NCI-H510A (cell line): ENCODE results near the gene GCK.
"Not testable (repeated sequence)": the region's sequence is repeated elsewhere in the genome, so short reads cannot be mapped to it uniquely, and the experiment has no call there.

Source experiments
- DNase-seq: peaks from one replicate; lab custom pipeline; 2025; lab: John Stamatoyannopoulos, UW

GCK gene

DNA sequence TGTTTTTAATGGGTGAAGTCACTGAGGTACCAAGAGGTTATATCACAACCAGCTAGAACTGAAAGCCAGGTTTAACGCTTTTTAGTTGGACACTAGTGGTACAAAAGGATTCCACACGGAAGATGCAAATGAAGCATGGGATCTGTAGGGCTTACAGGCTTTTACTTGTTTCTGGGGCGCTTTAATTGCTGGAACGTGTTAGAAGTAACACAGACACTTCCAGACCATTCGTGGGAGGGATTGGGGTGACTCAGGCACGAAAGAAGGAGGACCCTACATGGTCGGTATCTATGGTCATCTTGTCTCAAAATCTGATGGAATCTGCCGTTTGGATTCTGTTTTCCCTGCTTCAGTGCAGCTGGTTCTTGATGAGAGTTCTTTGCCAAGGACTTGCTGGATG lies 12.6 kb upstream of the GCK start:
- DNase-seq = no peak

DNA sequence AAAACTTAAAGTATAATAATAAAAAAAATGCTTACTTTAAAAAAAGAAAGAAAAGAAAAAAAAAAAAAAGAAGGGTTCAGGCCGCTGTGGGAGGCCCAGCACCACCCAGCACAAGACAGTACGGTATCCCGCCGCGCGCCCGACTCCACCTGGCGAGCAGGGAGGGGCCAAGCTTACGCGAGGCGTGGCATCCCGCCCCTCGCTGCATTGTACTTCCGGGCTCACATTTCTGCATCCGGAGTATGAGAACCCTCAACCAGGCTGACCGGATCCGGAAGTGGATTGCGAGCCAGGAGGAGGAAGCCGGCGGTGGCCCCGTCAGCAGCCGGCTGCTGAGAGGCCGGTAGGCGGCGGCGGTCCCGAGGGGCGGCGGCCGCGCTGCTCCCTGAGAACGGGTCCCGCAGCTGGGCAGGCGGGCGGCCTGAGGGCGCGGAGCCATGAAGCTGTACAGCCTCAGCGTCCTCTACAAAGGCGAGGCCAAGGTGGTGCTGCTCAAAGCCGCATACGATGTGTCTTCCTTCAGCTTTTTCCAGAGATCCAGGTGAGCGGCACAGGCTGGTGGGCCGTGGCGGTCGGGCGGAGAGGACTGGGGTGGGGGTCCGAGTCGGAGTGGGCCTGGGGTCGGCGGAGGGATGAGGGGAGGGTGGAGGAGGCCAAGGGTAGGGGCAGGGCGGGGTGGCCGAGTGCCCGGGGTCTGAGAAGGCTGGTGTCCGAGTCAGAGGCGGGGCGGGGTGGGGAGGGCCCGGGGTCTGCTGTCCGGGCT lies 11.6 kb upstream of the GCK start, which contains the start of gene YKT6:
Gene YKT6 (plus strand): TSS at position 280 of the 763 bp plus-strand sequence. CDS start 158 bp downstream, at position 438.
- DNase-seq = peak; percentile 96

DNA sequence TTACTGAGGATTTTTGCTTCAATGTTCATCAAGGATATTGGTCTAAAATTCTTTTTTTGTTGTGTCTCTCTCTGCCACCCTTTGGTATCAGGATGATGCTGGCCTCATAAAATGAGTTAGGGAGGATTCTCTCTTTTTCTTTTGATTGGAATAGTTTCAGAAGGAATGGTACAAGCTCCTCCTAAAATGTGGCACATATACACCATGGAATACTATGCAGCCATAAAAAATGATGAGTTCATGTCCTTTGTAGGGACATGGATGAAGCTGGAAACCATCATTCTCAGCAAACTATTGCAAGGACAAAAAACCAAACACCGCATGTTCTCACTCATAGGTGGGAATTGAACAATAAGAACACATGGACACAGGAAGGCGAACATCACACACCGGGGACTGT lies 10.9 kb upstream of the GCK start:
- DNase-seq = not testable (repeated sequence)

DNA sequence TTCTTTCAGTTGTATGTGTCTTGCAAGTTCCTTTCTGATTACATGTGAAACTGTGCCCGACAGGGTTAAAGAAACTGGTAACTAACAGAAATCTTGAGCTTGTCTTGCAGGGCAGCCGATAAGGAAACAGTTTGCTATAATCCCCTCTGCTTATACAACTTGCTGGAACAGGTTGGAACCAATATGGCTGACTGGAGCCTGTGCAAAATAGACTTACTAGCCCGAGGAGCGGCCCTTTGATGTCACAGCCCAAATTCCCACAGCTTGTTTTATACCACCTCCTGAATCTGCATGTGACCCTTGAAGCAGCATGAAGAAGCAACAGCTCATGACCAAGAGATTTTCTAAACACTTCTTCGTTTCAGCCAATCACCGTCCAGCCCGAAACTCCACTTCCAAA lies 8.2 kb upstream of the GCK start:
- DNase-seq = no peak

DNA sequence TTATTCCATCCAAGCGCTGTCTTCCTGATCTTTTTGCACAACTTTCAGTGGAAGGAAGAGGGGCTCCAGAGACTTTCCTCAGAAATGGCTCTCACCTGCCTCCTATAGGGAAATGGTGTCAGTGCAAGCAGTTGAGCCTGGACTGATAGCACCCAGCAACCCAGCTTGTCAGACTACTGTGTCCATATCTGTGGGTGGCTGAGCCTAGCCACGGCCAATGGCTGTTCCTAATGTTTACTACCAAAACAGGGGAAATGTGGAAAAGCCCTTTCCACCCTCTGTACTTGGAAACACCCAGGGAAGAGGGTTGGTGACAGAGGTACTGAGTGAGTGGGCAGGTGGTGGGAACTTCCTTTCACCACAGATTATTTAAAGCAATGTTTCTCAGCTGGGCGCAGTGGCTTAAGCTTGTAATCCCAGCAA lies 7.2 kb upstream of the GCK start:
- no peak for DNase-seq

DNA sequence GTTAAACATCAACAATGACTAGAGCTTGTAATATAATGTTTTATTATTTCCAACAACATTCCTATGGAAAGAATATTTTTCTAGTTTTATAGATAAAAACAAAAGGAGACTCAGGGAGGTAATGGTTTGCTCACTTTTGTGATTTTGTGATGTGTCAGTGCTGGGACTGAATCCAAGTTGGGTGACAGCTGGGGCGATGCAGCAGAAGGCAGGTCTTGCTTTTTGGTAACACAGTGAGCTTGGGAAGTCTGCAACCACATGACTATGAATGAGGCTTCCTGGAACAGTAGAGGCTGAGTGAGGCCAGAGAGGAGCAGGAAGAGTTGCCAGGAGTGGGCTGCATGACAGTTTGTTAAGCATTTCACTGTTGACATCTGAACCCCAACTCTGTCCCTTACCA lies 6.7 kb upstream of the GCK start:
- DNase-seq = no peak

DNA sequence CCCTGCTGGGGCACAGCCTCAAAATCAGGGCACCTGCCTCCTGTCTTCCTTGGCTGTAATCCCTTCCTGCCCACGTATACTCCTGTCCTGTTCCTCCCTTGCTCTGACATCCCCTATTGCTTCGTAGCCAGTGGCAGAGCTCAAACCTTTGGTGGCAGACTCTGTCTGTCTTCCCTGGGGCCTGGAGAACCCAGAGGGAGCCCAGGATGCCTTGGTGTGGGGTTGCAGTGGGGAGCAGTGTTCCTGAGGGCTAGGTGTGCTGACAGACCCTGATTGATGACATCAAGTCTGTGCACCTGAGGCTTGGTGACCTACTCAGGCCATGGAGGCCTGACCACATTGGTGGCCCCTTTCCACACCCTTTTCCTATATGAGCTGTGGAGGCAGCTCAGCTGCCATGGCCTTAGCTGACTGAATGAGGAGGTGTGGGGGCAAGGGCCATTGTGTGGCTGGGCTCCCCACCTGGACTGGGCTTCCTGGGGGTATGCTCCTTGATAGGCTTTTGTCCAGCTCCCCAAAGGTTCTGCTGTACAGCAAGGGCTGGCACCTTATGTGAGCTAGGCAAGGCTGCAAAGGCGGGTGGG lies 5.4 kb upstream of the GCK start:
- DNase-seq = no peak

DNA sequence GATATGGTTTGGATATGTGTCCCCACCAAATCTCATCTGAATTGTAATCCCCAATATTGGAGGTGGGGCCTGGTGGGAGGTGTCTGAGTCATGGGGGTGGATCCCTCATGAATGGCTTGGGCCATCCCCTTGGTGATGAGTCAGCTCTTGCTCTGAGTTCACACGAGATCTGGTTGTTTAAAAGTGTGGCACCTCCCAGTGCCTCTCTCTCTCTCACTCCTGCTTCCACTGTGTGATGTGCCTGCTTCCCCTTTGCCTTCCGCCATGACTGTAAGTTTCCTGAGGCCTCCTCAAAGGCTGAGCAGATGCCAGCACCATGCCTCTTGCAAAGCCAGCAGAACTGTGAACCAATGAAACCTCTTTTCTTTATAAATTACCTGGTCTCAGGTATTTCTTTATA lies 4.8 kb upstream of the GCK start:
- DNase-seq = no peak

DNA sequence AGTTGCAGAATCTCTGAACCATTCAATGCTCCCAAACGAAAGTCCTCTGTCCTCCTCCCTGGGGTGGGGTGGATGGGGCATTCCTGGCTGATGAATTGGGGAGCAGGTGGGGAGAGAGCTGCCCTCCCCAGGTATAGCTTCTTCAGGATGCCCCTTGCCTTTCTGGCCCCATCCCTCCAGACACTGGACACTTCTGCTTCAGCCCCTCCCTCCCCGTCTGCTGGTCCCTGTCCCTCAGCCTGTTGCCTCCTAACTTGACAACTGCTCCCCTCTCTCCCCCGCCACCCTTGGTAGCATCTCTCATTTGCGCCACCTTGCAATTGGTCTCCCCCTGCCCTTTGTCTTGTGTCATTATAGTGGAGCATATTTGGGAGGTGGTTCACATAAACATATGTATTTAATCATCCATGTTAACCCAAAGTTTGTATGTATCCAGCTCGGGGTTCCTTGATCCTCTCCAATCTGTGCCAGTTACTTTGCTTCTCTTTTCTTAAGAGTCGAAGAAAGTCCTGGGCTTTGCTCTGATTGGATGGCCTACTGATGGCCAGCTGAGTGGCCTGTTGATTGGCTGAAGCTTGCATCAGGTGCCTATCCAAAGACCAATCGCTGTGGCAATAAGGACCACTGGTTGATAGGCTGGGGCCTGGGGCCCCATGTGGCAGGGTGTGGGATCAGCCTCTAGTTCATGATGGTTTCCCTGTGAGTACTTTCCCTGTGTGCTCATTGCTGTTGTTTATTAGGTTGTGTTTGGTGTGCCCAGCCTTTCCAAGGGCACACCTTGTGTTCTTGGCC lies 4.0 kb upstream of the GCK start:
- DNase-seq = no peak

DNA sequence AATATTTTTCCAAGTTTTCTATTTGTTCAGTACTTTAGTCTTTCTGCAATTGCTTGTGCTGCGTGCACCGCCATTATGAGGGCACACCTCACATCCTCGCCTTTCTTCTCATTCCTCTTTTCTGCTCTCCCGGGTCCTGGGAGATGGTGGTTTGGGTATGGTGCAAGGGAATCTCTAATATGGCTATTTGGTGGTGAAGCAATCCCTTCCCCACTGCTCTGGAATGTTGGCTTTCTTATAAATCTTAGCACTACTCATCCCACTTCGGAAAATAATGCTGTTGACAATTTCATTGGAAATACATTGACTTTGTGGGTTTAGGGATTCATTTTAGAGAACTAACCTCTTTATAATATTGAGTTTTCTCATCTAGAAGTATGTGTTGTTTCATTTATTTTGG lies 1.9 kb upstream of the GCK start:
- no peak for DNase-seq

DNA sequence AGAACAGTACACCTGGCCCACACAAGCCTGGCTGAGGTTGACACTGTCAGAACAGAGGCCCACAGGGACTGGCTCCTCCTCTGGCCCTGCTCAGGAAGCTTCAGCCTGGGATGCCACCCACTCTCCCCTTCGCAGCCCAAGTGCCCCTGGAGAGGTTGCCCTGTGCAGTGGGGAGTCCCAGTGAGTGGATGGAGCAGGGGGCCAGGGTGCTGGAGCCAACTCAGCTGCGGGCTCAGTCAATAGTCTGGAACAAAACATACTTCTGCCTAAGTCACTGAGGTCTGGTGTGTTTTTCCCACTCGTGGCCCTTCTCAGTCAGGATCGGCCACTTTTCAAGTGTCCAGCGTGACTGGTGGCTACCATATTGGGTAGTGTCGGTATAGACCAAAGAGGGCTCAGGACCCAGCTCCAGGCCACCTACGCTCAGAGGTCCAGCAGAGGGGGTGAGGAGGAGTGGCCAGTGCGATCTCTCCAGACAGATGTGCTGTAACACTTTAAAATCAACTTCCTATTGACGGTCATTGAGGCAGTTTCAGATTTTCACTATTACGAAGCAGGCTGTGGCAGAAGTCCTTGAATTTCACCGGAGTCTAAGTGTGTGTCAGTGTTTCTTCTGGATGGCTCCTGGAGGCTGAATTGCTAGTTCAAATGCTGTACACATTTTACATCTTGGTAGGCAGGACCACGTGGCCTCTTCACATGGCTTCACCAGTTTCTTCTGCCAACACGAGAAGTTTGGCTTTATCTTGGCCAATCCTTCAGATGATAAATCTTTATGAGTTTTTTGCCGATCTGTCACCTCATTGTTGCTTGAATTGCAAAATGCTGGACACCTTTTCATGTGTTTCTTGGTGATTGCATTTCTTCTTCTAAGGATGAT lies 994 bp upstream of the GCK start:
- no peak for DNase-seq

DNA sequence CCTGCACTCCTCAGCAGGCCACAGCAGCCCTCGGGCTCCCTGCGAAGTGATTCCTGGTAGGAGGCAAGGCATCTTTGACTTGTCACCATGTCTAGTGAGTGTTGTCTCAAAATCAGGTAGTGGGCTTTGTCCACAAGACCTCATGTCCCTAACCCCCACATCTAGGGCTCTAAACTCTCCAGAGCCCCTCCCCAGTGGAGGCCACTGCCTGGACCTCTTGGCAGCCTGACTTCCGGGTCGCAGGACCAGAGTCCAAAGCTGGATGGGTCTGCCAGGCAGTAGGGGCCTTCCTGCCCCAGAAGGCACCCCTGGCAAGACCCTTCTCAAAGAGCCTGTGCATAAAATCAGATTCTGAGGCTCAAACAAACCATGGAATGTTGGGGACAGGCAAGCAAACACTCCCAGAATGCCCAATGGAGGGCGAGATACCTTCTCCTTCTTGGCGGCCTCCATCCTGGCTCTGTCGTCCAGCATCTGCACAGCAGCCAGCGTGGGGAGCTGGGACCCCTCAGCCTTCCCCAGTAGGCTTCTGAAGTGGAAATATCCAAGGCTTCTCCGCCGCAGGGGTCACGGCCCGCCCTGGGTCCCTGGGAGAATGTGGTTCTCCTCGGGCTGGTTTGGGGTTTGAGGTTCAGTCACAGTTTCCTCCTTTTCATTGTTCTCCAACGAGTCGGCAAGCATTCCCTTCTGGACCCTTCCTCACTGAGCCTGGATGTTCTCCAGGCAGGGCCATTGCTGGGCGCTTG lies 586 bp downstream of the GCK start:
- DNase-seq = no peak

DNA sequence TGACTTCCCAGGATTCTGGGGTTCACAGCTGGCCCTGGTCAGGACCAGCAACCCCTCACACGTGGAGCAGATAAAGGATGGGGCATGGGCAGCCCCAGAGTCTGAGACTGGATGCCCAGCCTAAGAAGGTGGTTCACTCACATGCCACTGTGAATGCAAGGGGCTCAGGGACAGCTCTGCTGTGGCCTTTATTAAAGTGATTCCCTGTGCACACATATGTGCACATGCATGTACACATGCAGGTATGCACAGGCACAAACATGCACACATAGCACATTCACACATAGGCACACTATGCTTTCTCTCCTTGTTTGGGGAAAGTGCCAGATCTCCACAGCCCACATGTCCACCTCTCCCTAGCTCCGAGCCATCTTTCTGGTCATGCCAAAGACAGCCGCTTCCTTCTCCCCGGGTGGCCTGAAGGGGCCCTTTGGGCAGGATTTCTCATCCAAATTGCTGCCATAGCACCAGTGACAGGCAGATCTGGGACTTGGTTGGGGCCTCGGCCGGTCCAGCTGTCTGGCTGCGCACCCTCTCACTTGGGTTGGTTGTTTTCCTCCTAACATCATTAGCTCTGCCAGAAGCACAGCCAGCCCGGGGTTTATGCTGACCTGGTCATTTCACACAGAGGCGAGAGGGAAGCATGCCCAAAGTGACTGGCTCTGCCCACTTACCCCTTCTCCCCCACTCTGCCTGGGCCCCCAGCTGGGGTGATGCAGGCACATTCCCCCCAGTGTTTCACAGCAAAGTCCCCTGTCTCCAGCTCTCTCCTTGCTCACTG lies 1.4 kb downstream of the GCK start:
- DNase-seq = no peak

DNA sequence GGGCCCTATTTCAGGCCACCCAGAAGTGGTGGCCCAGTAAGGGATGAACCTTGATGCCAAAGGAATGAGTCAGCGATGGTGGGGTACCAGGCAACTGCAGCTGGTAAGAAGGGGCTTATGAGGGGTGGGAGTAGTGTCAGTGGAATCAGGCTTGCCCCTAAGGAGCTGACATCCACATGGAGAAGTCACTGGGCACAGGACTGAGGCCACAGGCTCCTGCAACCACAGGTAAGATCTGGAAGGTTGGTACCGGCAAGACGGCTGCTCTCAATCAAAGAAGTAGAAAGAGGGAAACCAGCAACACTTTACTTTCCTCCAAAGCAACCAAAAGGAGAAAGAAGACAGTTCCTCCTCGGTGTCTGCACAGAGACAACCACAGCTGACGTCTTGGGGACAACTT lies 2.5 kb downstream of the GCK start:
- no peak for DNase-seq

DNA sequence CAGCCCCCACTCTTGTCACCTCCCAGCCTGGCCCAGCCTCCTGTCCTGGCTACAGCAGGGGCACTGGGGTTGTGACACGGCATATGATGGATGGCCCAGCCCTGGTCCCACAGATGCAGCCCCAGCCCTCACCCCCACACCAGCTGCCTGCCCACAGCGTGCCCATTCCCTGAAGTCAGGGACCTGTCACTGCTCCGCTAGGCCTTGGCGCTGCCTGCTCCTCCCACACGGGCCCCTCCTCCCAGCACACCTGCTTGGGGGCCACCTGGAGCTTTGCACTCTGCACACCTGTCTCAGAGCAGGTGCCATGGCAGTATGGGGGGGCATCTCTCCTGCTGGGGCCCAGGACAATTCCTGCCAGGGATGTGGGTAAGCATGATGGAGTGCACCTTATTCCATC lies 3.5 kb downstream of the GCK start:
- peak; percentile 83 for DNase-seq

DNA sequence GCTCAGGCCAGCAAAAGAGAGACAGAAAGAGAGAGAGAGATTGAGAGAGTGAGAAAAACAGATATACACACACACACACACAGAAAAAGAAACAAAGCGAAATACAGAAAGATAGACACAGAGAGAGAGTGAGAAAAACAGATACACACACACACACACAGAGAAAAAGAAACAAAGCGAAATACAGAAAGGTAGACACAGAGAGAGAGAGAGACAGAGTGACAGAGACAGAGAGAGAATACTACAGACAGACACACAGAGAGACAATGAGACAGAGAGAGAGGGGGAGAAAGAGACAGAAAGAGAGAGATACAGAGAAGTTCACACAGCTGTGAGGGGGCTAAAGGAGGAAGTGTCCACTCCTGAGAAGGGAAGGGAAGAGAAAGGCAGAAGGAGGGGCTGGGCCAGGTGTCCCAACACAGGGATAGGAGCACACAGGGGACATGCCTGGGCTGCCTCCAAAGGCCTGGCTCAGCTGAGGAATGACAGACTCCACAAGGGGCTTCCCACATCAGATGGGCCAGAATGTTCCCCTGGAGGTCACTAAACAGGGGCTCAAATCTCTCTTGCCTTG lies 4.3 kb downstream of the GCK start:
- no peak for DNase-seq

DNA sequence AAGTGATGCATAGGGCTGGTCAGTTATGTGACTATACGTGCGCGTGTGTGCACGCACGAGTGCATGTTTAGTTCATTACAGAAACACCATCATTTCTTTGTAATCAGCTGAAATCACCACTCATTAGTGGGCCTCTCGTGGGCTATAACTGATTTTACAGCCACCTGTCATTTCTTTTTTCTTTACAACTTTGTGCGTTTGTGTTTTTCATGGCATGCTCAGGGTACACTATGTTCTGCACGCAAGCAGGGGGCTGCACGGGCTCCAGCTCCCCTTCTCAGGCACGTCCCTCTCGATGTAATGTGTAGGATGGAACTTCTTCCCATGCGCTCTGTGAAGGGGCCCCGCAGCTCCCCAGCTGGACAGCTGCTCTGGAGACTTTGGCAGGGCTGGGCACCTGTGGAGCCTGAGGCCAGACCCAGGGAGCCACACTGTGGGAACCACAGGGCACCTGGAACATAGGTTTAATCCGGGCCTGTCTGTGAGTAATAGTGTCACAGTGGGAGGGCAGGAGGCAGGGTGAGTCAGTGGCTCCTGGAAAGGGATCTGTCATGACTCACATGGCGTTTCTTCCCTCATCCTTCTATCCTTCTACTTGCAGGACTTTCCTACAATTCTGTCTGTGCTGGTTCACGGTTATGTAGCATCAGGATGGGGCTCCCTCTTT lies 4.9 kb downstream of the GCK start:
- no peak for DNase-seq

DNA sequence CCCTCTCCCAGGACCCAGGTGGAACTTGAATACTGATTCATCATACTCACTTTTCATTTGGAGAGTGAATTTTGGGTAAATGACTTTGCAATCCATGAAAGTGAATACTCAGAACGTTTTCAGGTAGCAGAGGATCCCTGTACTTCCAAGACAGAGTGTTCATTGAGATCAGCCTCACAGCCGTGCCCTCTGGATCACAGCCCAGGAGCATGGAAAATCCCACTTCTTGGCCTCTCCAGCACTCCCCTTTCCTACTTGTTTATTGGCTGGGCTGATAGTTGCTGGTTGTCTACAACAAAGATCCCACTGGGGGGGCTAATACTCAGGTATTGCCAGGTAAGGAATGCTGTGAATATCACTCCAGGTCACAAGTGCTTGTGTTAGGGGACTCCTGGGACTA lies 5.9 kb downstream of the GCK start:
- DNase-seq = no peak

DNA sequence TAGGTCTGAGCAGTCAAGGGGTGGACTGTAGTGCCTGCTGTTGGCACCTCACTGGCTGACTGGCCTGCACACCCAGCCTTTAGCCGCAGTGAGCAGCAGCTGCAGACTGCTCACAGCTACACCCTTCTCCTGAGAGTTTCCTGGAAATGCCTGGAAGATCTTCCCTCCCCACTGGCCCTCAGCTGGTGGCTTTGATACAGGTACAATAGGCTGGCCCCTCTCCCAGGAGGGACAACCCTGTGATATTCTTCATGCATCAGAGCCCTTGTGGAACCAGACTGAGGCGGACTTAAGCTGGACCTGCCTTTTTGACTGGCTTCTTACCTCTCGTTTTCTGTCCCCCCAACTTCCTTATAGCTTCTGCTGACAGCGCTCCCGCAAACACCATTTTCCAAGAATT lies 6.4 kb downstream of the GCK start:
- DNase-seq = no peak

DNA sequence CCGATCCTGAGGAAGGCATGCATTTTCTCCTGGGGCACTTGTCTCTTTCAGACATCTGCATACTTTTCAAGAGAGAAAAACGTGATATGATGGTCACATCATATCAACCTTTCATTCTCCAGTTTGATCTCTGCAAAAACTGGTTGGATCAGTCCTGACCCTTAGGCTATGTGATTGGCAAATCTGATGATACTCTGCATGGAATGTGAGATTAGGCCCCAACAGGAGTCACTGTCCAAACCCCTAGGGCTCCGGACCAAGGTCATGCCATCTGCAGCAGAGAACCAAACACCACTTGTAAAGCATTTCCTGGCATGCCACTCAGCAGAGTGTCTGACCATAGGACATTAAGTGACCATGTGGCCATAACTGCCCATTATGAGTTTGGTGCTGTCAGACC lies 8.6 kb downstream of the GCK start:
- DNase-seq = no peak
